Type B pancreatic cell (in vitro differentiated cells): ENCODE data around the gene PPOX. TPM values are rescaled to one million over a fixed set of nuclear protein-coding genes. Genes with fewer than 3 reads are reported as not detected.

Experiments used
- DNase-seq: peaks from one replicate; pipeline ENCODE4 v3.0.0; 2021; ENCODE audit warnings: mixed read lengths; ENCODE audit not compliant: unreplicated experiment; ENCODE audit errors: extremely low spot score
- H3K27ac Mint-ChIP-seq: 2 replicates; pipeline ENCODE4 v1.8.0; 2021; ENCODE audit warnings: mild to moderate bottlenecking, mixed read lengths
- H3K27me3 Mint-ChIP-seq: 2 replicates; pipeline ENCODE4 v1.8.0; 2021; ENCODE audit warnings: mixed read lengths
- H3K36me3 Mint-ChIP-seq: 2 replicates; pipeline ENCODE4 v1.8.0; 2021; ENCODE audit warnings: mixed read lengths
- H3K4me1 Mint-ChIP-seq: one replicate; pipeline ENCODE4 v1.8.0; 2021; ENCODE audit warnings: mixed read lengths; ENCODE audit not compliant: unreplicated experiment
- H3K4me3 Mint-ChIP-seq: 2 replicates; pipeline ENCODE4 v1.8.0; 2021; ENCODE audit warnings: mild to moderate bottlenecking, mixed read lengths
- H3K9me3 Mint-ChIP-seq: 2 replicates; pipeline ENCODE4 v1.8.0; 2021; ENCODE audit warnings: mixed read lengths
- total RNA-seq: library from RNA; stranded (reverse); gene quantifications from 2 replicates; pipeline ENCODE4 v1.2.1, GENCODE V29; 2021; ENCODE audit warnings: low replicate concordance
- TF ChIP-seq, protein P1 (sequence below): fragments of 200-600 bp; sonication (generic); conservative IDR thresholded peaks from 2 replicates; pipeline ENCODE4 v1.5.0; 2021; ENCODE audit warnings: antibody characterized with exemption, mild to moderate bottlenecking

PPOX gene
- total RNA-seq, 1 donor from 2014 or later: 43.6 TPM

DNA sequence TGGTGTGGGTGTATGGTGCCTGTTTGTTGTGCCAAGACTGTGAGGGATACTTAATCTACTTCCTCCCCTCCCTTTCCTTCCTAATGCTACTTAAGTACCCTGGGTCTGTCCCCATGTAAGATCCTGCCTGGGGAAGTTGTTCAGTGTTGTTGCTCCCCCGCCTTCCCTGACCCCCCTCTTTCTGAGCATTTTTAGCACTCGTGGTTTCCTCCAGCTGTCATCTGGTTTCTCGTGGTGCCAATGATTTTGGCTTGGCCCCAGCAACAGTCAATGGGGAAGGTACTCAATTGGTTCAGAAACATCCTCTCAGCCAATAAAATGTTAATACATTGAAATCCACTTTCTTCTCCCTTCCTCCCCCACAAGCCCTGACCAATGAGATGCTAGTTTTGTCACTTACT, 19.1 kb downstream of the PPOX start:
- Mint-ChIP-seq H3K4me1 (no peaks in the 10 kb centered on the region), H3K9me3 (no peaks in the 10 kb centered on the region), H3K4me3 (no peak overlapping the region), H3K27me3 (no peaks in the 10 kb centered on the region), H3K36me3 (no peaks in the 10 kb centered on the region), H3K27ac (no peak overlapping the region)
- TF ChIP-seq, protein P1, sequence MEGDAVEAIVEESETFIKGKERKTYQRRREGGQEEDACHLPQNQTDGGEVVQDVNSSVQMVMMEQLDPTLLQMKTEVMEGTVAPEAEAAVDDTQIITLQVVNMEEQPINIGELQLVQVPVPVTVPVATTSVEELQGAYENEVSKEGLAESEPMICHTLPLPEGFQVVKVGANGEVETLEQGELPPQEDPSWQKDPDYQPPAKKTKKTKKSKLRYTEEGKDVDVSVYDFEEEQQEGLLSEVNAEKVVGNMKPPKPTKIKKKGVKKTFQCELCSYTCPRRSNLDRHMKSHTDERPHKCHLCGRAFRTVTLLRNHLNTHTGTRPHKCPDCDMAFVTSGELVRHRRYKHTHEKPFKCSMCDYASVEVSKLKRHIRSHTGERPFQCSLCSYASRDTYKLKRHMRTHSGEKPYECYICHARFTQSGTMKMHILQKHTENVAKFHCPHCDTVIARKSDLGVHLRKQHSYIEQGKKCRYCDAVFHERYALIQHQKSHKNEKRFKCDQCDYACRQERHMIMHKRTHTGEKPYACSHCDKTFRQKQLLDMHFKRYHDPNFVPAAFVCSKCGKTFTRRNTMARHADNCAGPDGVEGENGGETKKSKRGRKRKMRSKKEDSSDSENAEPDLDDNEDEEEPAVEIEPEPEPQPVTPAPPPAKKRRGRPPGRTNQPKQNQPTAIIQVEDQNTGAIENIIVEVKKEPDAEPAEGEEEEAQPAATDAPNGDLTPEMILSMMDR: no peak
- DNase-seq: no peak

GRCh38 chr1:161185732-161186311, 19.6 kb downstream of the PPOX start:
- H3K27me3 Mint-ChIP-seq: no peaks in the 10 kb centered on the region
- no peaks in the 10 kb centered on the region for H3K4me1 Mint-ChIP-seq
- no peaks in the 10 kb centered on the region for H3K9me3 Mint-ChIP-seq
- H3K4me3 Mint-ChIP-seq: no peak overlapping the region
- H3K36me3 Mint-ChIP-seq: no peaks in the 10 kb centered on the region
- TF ChIP-seq, protein P1: no peak
- no peak overlapping the region for H3K27ac Mint-ChIP-seq
- no peak for DNase-seq

- Mint-ChIP-seq H3K9me3 (no peaks in the 10 kb centered on the region), H3K27me3 (no peaks in the 10 kb centered on the region), H3K27ac (no peak overlapping the region), H3K4me1 (no peaks in the 10 kb centered on the region), H3K36me3 (no peaks in the 10 kb centered on the region), H3K4me3 (no peak overlapping the region)
- TF ChIP-seq, protein P1: no peak
- no peak for DNase-seq
Measured at GRCh38 chr1:161187311-161187710, 21.1 kb downstream of the PPOX start.

- peaks cover 5% of the 10 kb centered on the region for H3K4me1 Mint-ChIP-seq
- no peaks in the 10 kb centered on the region for H3K36me3 Mint-ChIP-seq
- TF ChIP-seq, protein P1: no peak
- H3K9me3 Mint-ChIP-seq: no peaks in the 10 kb centered on the region
- H3K27ac Mint-ChIP-seq: no peak overlapping the region
- H3K27me3 Mint-ChIP-seq: no peaks in the 10 kb centered on the region
- DNase-seq: no peak
- no peak overlapping the region for H3K4me3 Mint-ChIP-seq
Measured at GRCh38 chr1:161188381-161188780, 22.2 kb downstream of the PPOX start.

- DNase-seq: no peak
- Mint-ChIP-seq H3K4me3 (no peak overlapping the region), H3K4me1 (peaks cover 5% of the 10 kb centered on the region), H3K36me3 (no peaks in the 10 kb centered on the region), H3K27me3 (no peaks in the 10 kb centered on the region), H3K27ac (no peak overlapping the region), H3K9me3 (no peaks in the 10 kb centered on the region)
- TF ChIP-seq, protein P1: no peak
Measured at GRCh38 chr1:161189036-161189435, 22.8 kb downstream of the PPOX start.
